Choroid plexus epithelial cell (primary cell): Measurements from ENCODE around the gene PRKACG.
"Not testable (repeated sequence)": the region's sequence is repeated elsewhere in the genome, so short reads cannot be mapped to it uniquely, and the experiment has no call there.

ENCODE experiments used
- DNase-seq: peaks from one replicate; pipeline ENCODE4 v3.0.0-alpha.2; 2010; ENCODE audit warnings: low read depth
- H3K4me3 ChIP-seq: 2 replicates; pipeline ENCODE4 v1.5.1; 2011; ENCODE audit warnings: low read depth, mild to moderate bottlenecking, control low read depth, low read length, moderate library complexity
- CTCF ChIP-seq: conservative IDR thresholded peaks from 2 replicates; pipeline ENCODE4 v1.5.1; 2011; ENCODE audit warnings: low read depth, mild to moderate bottlenecking, control low read depth, inconsistent platforms, low read length, moderate library complexity

The PRKACG gene

GRCh38 chr9:69014013-69014412 is at the start of gene PRKACG:
PRKACG (minus strand) TSS chr9:69014113; CDS start chr9:69014092, 21 bp downstream.
- TF ChIP-seq CTCF: no peak
- DNase-seq: no peak
- no peak within 1 kb of the TSS for H3K4me3 ChIP-seq

DNA sequence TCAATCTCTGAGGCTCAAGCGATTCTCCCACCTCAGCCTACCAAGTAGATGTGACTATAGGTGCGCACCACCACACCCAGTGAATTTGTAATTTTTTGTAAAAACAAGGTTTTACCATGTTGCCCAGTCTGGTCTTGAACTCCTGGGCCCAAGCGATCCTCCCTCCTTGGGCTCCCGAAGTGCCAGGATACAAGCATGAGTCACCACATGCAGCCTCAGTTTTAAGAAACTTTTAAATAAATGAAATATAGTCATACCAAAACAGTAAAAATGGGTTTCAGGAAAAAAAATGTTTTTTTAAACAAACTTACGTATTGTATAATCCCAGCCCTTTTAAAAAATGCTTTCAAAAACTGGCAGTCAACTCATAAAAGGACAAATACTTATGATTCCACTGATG is 48.3 kb upstream of the PRKACG start:
- no peak for TF ChIP-seq CTCF

DNA sequence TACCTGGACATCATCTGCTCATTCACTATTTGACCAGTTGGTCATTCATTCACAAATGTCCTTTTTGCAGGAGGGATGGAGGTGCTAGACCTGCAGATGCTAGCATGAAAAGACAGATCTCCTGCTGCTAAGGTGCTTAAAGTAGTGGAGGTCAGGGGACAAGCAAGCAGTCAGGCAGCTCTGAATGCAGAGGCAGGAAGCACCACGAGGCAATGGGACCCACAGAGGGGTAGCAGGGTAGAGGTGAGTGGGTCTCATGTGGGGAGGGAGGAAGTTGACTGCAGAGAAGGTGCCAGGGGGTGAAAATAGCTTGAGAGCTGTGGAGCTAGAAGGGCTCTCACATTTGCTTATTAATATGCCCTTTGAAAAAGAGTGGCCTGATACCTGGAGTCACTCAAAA is 46.9 kb upstream of the PRKACG start:
- TF ChIP-seq CTCF: no peak

More for the DNA sequence above, 48.3 kb upstream of the PRKACG start:
- H3K4me3 ChIP-seq: no peak overlapping the region
- DNase-seq: no peak

GRCh38 chr9:69058101-69058500 is 44.2 kb upstream of the PRKACG start:
- H3K4me3 ChIP-seq: no peak overlapping the region
- no peak for DNase-seq
- no peak for TF ChIP-seq CTCF

More for the DNA sequence above, 46.9 kb upstream of the PRKACG start:
- no peak overlapping the region for H3K4me3 ChIP-seq
- no peak for DNase-seq

DNA sequence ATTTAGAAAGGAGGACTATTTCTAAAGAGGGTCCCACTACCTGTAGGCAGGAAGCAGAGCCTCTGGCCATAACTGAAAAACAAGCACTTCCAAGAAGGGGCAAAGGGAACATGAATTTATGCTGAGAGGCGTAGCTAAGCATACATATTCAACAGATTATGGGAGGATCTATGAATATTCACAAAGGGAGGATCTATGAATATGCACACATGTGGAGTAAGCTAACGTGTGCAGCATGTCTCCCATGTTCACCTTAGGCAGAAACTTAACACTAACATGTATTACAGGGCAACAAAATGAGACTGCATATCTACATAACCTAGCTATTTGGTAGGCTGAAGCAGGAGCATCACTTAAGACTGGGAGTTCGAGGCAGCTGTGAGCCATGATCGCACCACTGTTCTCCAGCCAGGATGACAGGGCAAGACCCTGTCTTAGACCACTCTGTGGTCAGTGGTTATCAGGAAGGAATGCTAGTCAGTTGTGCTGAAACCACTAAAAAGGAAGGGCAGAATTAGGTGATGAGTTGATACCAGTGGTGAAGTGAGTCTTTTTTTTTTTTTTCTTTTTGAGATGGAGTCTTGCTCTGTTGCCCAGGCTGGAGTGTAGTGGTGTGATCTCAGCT is 42.4 kb upstream of the PRKACG start:
- TF ChIP-seq CTCF: no peak
- no peak for DNase-seq

DNA sequence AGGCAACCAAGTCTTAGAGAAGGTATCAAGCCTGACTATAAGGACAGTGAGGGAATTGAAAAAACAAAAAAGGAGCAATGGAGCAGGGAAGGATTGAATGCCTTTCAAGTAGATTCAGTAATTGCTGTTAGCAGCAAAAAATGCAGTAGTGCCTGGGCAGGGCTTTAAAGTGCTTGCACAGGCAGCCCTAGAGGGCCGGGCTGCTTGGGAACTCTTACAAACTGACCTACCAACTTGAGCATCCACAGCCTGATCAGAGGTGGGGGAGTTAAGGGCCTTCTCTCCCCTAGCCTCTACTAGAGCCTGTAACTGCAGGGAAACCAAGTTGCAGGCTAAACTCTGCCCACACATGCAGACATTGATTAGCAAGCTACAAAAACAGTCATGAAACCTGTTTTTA is 41.1 kb upstream of the PRKACG start:
- no peak for TF ChIP-seq CTCF
- no peak overlapping the region for H3K4me3 ChIP-seq
- no peak for DNase-seq

More for the DNA sequence above, 42.4 kb upstream of the PRKACG start:
- H3K4me3 ChIP-seq: no peak overlapping the region

GRCh38 chr9:69050936-69051335 is 37.0 kb upstream of the PRKACG start:
- DNase-seq, H3K4me3 ChIP-seq: not testable (repeated sequence)
